SK-N-SH treated with all-trans-retinoic acid at 6 μM for 48 hours (cell line): ENCODE results near the gene EPS8L3.

ENCODE experiments used
- RARB ChIP-seq: fragments of 250-450 bp; sonication (Bioruptor Pico); IDR thresholded peaks from 2 replicates; pipeline ENCODE4 v1.8.0; 2021; ENCODE audit warnings: mild to moderate bottlenecking, moderate library complexity
- SNAI2 ChIP-seq: fragments of 250-450 bp; sonication (Bioruptor Pico); IDR thresholded peaks from 2 replicates; pipeline ENCODE4 v1.5.0; 2020; ENCODE audit warnings: mild to moderate bottlenecking, moderate library complexity
- ZNF565 ChIP-seq: fragments of 450-650 bp; formaldehyde crosslinking; conservative IDR thresholded peaks from 2 replicates; pipeline ENCODE4 v1.5.0; 2020; ENCODE audit warnings: low read depth, mild to moderate bottlenecking, moderate library complexity
- TF ChIP-seq, protein P1 (sequence below): fragments of 250-450 bp; sonication (Bioruptor Pico); IDR thresholded peaks from 2 replicates; pipeline ENCODE4 v1.8.0; 2021; ENCODE audit warnings: low read depth, mild to moderate bottlenecking, moderate library complexity, borderline replicate concordance
- TF ChIP-seq, protein P2 (sequence below): fragments of 250-450 bp; sonication (Bioruptor Pico); IDR thresholded peaks from 2 replicates; pipeline ENCODE4 v1.8.0; 2020; ENCODE audit warnings: mild to moderate bottlenecking, moderate library complexity, borderline replicate concordance
- TF ChIP-seq, protein P3 (sequence below): fragments of 250-450 bp; sonication (Bioruptor Pico); IDR thresholded peaks from 2 replicates; pipeline ENCODE4 v1.5.1; 2021; ENCODE audit warnings: mild to moderate bottlenecking, moderate library complexity

- TF ChIP-seq RARB (no peak), ZNF565 (CRISPR knock-in tag) (no peak), SNAI2 (CRISPR knock-in tag) (no peak)
- TF ChIP-seq, protein P1, sequence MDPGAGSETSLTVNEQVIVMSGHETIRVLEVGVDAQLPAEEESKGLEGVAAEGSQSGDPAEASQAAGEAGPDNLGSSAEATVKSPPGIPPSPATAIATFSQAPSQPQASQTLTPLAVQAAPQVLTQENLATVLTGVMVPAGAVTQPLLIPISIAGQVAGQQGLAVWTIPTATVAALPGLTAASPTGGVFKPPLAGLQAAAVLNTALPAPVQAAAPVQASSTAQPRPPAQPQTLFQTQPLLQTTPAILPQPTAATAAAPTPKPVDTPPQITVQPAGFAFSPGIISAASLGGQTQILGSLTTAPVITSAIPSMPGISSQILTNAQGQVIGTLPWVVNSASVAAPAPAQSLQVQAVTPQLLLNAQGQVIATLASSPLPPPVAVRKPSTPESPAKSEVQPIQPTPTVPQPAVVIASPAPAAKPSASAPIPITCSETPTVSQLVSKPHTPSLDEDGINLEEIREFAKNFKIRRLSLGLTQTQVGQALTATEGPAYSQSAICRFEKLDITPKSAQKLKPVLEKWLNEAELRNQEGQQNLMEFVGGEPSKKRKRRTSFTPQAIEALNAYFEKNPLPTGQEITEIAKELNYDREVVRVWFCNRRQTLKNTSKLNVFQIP (CRISPR knock-in tag), result no peak
- TF ChIP-seq, protein P2, sequence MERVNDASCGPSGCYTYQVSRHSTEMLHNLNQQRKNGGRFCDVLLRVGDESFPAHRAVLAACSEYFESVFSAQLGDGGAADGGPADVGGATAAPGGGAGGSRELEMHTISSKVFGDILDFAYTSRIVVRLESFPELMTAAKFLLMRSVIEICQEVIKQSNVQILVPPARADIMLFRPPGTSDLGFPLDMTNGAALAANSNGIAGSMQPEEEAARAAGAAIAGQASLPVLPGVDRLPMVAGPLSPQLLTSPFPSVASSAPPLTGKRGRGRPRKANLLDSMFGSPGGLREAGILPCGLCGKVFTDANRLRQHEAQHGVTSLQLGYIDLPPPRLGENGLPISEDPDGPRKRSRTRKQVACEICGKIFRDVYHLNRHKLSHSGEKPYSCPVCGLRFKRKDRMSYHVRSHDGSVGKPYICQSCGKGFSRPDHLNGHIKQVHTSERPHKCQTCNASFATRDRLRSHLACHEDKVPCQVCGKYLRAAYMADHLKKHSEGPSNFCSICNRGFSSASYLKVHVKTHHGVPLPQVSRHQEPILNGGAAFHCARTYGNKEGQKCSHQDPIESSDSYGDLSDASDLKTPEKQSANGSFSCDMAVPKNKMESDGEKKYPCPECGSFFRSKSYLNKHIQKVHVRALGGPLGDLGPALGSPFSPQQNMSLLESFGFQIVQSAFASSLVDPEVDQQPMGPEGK (CRISPR knock-in tag), result no peak
- TF ChIP-seq, protein P3, sequence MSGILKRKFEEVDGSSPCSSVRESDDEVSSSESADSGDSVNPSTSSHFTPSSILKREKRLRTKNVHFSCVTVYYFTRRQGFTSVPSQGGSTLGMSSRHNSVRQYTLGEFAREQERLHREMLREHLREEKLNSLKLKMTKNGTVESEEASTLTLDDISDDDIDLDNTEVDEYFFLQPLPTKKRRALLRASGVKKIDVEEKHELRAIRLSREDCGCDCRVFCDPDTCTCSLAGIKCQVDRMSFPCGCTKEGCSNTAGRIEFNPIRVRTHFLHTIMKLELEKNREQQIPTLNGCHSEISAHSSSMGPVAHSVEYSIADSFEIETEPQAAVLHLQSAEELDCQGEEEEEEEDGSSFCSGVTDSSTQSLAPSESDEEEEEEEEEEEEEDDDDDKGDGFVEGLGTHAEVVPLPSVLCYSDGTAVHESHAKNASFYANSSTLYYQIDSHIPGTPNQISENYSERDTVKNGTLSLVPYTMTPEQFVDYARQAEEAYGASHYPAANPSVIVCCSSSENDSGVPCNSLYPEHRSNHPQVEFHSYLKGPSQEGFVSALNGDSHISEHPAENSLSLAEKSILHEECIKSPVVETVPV, result no peak
Observed at GRCh38 chr1:109767637-109768334, 4.1 kb upstream of the EPS8L3 start.
